GM12872 (cell line): ENCODE results near the gene SCT.

Experiments
- CTCF ChIP-seq: IDR thresholded peaks from 3 replicates; pipeline ENCODE4 v1.5.1; 2011; ENCODE audit warnings: low read depth, mild to moderate bottlenecking, low read length, moderate library complexity; ENCODE audit not compliant: insufficient read depth

SCT gene

GRCh38 chr11:613369-613968 lies 13.5 kb downstream of the SCT start:
- no peak for TF ChIP-seq CTCF

- no peak for TF ChIP-seq CTCF
These were observed 14.1 kb downstream of the SCT start for GRCh38 chr11:612961-613300.

- TF ChIP-seq CTCF, result peak; percentile 51; the same call in 2 of the 3 replicates
These were observed 14.6 kb downstream of the SCT start for GRCh38 chr11:612201-612960.

- TF ChIP-seq CTCF, result no peak
These were observed 15.7 kb downstream of the SCT start for GRCh38 chr11:611001-611996.

GRCh38 chr11:610146-610801 lies 16.7 kb downstream of the SCT start:
- TF ChIP-seq CTCF, result no peak

GRCh38 chr11:609341-609811 lies 17.6 kb downstream of the SCT start:
- no peak for TF ChIP-seq CTCF

GRCh38 chr11:608791-609251 lies 18.2 kb downstream of the SCT start:
- no peak for TF ChIP-seq CTCF
